Memory B cell (primary cell): Measurements from ENCODE around the gene TET2.
A peak's percentile ranks its signal among the peaks of the same experiment; 100 is the strongest.
"Not testable (repeated sequence)": the region's sequence is repeated elsewhere in the genome, so short reads cannot be mapped to it uniquely, and the experiment has no call there.

ENCODE experiments used
- ATAC-seq: fragments of 150-1000 bp; cut with Tn5 transposase; 2 replicates; pipeline ENCODE4 v1.10.0; 2021; ENCODE audit warnings: low read depth, mild to moderate bottlenecking, moderate library complexity
- DNase-seq, 2 donors: peaks; one replicate each; pipeline ENCODE4 v3.0.0; 2022; ENCODE audit warnings: low spot score in 2 of 2
- H3K27ac Mint-ChIP-seq: one replicate; pipeline ENCODE4 v1.8.0; 2022; ENCODE audit warnings: mild to moderate bottlenecking, moderate library complexity, mixed read lengths
- H3K27me3 Mint-ChIP-seq: one replicate; pipeline ENCODE4 v1.8.0; 2022; ENCODE audit warnings: mixed read lengths
- H3K36me3 Mint-ChIP-seq: one replicate; pipeline ENCODE4 v1.8.0; 2022; ENCODE audit warnings: mild to moderate bottlenecking, mixed read lengths
- H3K4me1 Mint-ChIP-seq: one replicate; pipeline ENCODE4 v1.8.0; 2022; ENCODE audit warnings: mixed read lengths
- H3K4me3 Mint-ChIP-seq: one replicate; pipeline ENCODE4 v1.8.0; 2022; ENCODE audit warnings: mild to moderate bottlenecking, moderate library complexity, mixed read lengths
- H3K9me3 Mint-ChIP-seq: one replicate; pipeline ENCODE4 v1.8.0; 2022; ENCODE audit warnings: mixed read lengths

The TET2 gene

GRCh38 chr4:105288121-105288520 is 141.4 kb downstream of the TET2 start:
- no peak overlapping the region for H3K4me3 Mint-ChIP-seq
- H3K36me3 Mint-ChIP-seq: peaks cover 8% of the 10 kb centered on the region
- H3K9me3 Mint-ChIP-seq: peaks cover 10% of the 10 kb centered on the region
- no peaks in the 10 kb centered on the region for H3K27me3 Mint-ChIP-seq
- H3K27ac Mint-ChIP-seq: no peak overlapping the region
- no peak for ATAC-seq
- no peak for DNase-seq
- H3K4me1 Mint-ChIP-seq: no peaks in the 10 kb centered on the region

GRCh38 chr4:105291925-105292324 is 145.2 kb downstream of the TET2 start:
- Mint-ChIP-seq H3K36me3 (peaks cover 1% of the 10 kb centered on the region), H3K4me1 (no peaks in the 10 kb centered on the region), H3K9me3 (peaks cover 8% of the 10 kb centered on the region), H3K27me3 (no peaks in the 10 kb centered on the region), H3K4me3 (no peak overlapping the region), H3K27ac (no peak overlapping the region)
- DNase-seq (no peak), ATAC-seq (no peak)

GRCh38 chr4:105293360-105293759 is 146.7 kb downstream of the TET2 start:
- Mint-ChIP-seq H3K27me3 (no peaks in the 10 kb centered on the region), H3K36me3 (peaks cover 5% of the 10 kb centered on the region), H3K4me1 (no peaks in the 10 kb centered on the region), H3K27ac (no peak overlapping the region), H3K9me3 (peaks cover 9% of the 10 kb centered on the region), H3K4me3 (no peak overlapping the region)
- DNase-seq (no peak), ATAC-seq (no peak)

GRCh38 chr4:105296672-105297071 is 150.0 kb downstream of the TET2 start:
- Mint-ChIP-seq H3K4me3 (no peak overlapping the region), H3K27me3 (no peaks in the 10 kb centered on the region), H3K27ac (no peak overlapping the region), H3K4me1 (no peaks in the 10 kb centered on the region), H3K36me3 (peaks cover 10% of the 10 kb centered on the region), H3K9me3 (peaks cover 12% of the 10 kb centered on the region)
- DNase-seq: no peak
- ATAC-seq: no peak

- Mint-ChIP-seq H3K36me3 (peaks cover 13% of the 10 kb centered on the region), H3K9me3 (peaks cover 15% of the 10 kb centered on the region)
- not testable (repeated sequence) for H3K4me1 Mint-ChIP-seq, H3K4me3 Mint-ChIP-seq, DNase-seq, H3K27ac Mint-ChIP-seq, H3K27me3 Mint-ChIP-seq, ATAC-seq
Measured at GRCh38 chr4:105299027-105299426, 152.4 kb downstream of the TET2 start.

GRCh38 chr4:105304085-105304484 is 157.4 kb downstream of the TET2 start:
- no peak for ATAC-seq
- no peak overlapping the region for H3K4me3 Mint-ChIP-seq
- DNase-seq: no peak
- peaks cover 13% of the 10 kb centered on the region for H3K9me3 Mint-ChIP-seq
- H3K36me3 Mint-ChIP-seq: peaks cover 8% of the 10 kb centered on the region
- peaks cover 16% of the 10 kb centered on the region for H3K4me1 Mint-ChIP-seq
- no peaks in the 10 kb centered on the region for H3K27me3 Mint-ChIP-seq
- no peak overlapping the region for H3K27ac Mint-ChIP-seq

- no peaks in the 10 kb centered on the region for H3K27me3 Mint-ChIP-seq
- peaks cover 11% of the 10 kb centered on the region for H3K9me3 Mint-ChIP-seq
- H3K4me1 Mint-ChIP-seq: peaks cover 16% of the 10 kb centered on the region
- H3K27ac Mint-ChIP-seq: peak overlapping the region; percentile 17
- peak; percentile 36 for ATAC-seq
- no peak overlapping the region for H3K4me3 Mint-ChIP-seq
- peaks cover 4% of the 10 kb centered on the region for H3K36me3 Mint-ChIP-seq
- DNase-seq: no peak
Measured at GRCh38 chr4:105305019-105305836, 158.6 kb downstream of the TET2 start.

- H3K4me3 Mint-ChIP-seq: peak overlapping the region; percentile 57
- H3K9me3 Mint-ChIP-seq: peaks cover 11% of the 10 kb centered on the region
- H3K27ac Mint-ChIP-seq: peak overlapping the region; percentile 17
Measured at GRCh38 chr4:105306158-105306781, 159.6 kb downstream of the TET2 start.

GRCh38 chr4:105306820-105307219 is 160.1 kb downstream of the TET2 start:
- H3K4me1 Mint-ChIP-seq: peaks cover 16% of the 10 kb centered on the region
- H3K27ac Mint-ChIP-seq: peak overlapping the region; percentile 17
- H3K9me3 Mint-ChIP-seq: peaks cover 12% of the 10 kb centered on the region
- H3K27me3 Mint-ChIP-seq: no peaks in the 10 kb centered on the region
- no peak overlapping the region for H3K4me3 Mint-ChIP-seq
- peaks cover 7% of the 10 kb centered on the region for H3K36me3 Mint-ChIP-seq
- no peak for ATAC-seq
- no peak for DNase-seq

More at GRCh38 chr4:105306158-105306781, 159.6 kb downstream of the TET2 start:
- Mint-ChIP-seq H3K36me3 (peaks cover 4% of the 10 kb centered on the region), H3K27me3 (no peaks in the 10 kb centered on the region), H3K4me1 (peaks cover 16% of the 10 kb centered on the region)
- DNase-seq: peak in 1 of 2 donors; percentile 11
- peak; percentile 88 for ATAC-seq

GRCh38 chr4:105318486-105318885 is 171.8 kb downstream of the TET2 start:
- Mint-ChIP-seq H3K27ac (no peak overlapping the region), H3K9me3 (peaks cover 2% of the 10 kb centered on the region), H3K4me3 (no peak overlapping the region), H3K4me1 (no peaks in the 10 kb centered on the region), H3K27me3 (no peaks in the 10 kb centered on the region), H3K36me3 (peaks cover 9% of the 10 kb centered on the region)
- DNase-seq (no peak), ATAC-seq (no peak)

- Mint-ChIP-seq H3K9me3 (no peaks in the 10 kb centered on the region), H3K4me1 (no peaks in the 10 kb centered on the region), H3K27ac (no peak overlapping the region), H3K36me3 (no peaks in the 10 kb centered on the region), H3K4me3 (no peak overlapping the region), H3K27me3 (no peaks in the 10 kb centered on the region)
- DNase-seq: no peak
- ATAC-seq: no peak
Measured at GRCh38 chr4:105327222-105327621, 180.5 kb downstream of the TET2 start.

- H3K27me3 Mint-ChIP-seq: no peaks in the 10 kb centered on the region
- no peak for DNase-seq
- no peak overlapping the region for H3K4me3 Mint-ChIP-seq
- H3K9me3 Mint-ChIP-seq: no peaks in the 10 kb centered on the region
- no peaks in the 10 kb centered on the region for H3K4me1 Mint-ChIP-seq
- H3K36me3 Mint-ChIP-seq: no peaks in the 10 kb centered on the region
- no peak for ATAC-seq
- no peak overlapping the region for H3K27ac Mint-ChIP-seq
Measured at GRCh38 chr4:105327956-105328355, 181.3 kb downstream of the TET2 start.

GRCh38 chr4:105329081-105329480 is 182.4 kb downstream of the TET2 start:
- H3K4me1 Mint-ChIP-seq: no peaks in the 10 kb centered on the region
- DNase-seq (no peak), ATAC-seq (no peak)
- H3K36me3 Mint-ChIP-seq: no peaks in the 10 kb centered on the region
- no peak overlapping the region for H3K27ac Mint-ChIP-seq
- H3K9me3 Mint-ChIP-seq: no peaks in the 10 kb centered on the region
- H3K27me3 Mint-ChIP-seq: no peaks in the 10 kb centered on the region
- no peak overlapping the region for H3K4me3 Mint-ChIP-seq
